Mesothelial cell of epicardium (in vitro differentiated cells): Measurements from ENCODE around the gene TEX29. TPM values are rescaled to one million over a fixed set of nuclear protein-coding genes. Genes with fewer than 3 reads are reported as not detected.

Experiments used
- DNase-seq, 2 experiments: peaks; one replicate each; pipeline ENCODE4 v3.0.0; 2021; ENCODE audit warnings: low spot score in 2 of 2; ENCODE audit not compliant: unreplicated experiment in 2 of 2
- H3K27ac Mint-ChIP-seq: 2 replicates; pipeline ENCODE4 v1.8.0; 2021; ENCODE audit warnings: mixed read lengths
- H3K27me3 Mint-ChIP-seq: 2 replicates; pipeline ENCODE4 v1.8.0; 2021; ENCODE audit warnings: low read depth, mixed read lengths
- H3K36me3 Mint-ChIP-seq: 2 replicates; pipeline ENCODE4 v1.8.0; 2021; ENCODE audit warnings: mixed read lengths
- H3K4me1 Mint-ChIP-seq: 2 replicates; pipeline ENCODE4 v1.8.0; 2021; ENCODE audit warnings: mixed read lengths
- H3K4me3 Mint-ChIP-seq: 2 replicates; pipeline ENCODE4 v1.8.0; 2021; ENCODE audit warnings: mild to moderate bottlenecking, moderate library complexity, mixed read lengths
- H3K9me3 Mint-ChIP-seq: 2 replicates; pipeline ENCODE4 v1.8.0; 2021; ENCODE audit warnings: mixed read lengths
- total RNA-seq: library from RNA; stranded (reverse); gene quantifications from 3 replicates; pipeline ENCODE4 v1.2.1, GENCODE V29; 2021
- TF ChIP-seq, protein P1 (sequence below): fragments of 200-600 bp; sonication (generic); IDR thresholded peaks from one replicate; pipeline ENCODE4 v1.5.0; 2021; ENCODE audit warnings: antibody characterized with exemption; ENCODE audit not compliant: unreplicated experiment

The TEX29 gene
- total RNA-seq, 1 donor from 2014 or later, result 0.45 TPM

GRCh38 chr13:111361873-111362648 lies 41.6 kb downstream of the TEX29 start:
- H3K36me3 Mint-ChIP-seq, result no peaks in the 10 kb centered on the region
- H3K4me1 Mint-ChIP-seq, result no peaks in the 10 kb centered on the region
- TF ChIP-seq, protein P1, sequence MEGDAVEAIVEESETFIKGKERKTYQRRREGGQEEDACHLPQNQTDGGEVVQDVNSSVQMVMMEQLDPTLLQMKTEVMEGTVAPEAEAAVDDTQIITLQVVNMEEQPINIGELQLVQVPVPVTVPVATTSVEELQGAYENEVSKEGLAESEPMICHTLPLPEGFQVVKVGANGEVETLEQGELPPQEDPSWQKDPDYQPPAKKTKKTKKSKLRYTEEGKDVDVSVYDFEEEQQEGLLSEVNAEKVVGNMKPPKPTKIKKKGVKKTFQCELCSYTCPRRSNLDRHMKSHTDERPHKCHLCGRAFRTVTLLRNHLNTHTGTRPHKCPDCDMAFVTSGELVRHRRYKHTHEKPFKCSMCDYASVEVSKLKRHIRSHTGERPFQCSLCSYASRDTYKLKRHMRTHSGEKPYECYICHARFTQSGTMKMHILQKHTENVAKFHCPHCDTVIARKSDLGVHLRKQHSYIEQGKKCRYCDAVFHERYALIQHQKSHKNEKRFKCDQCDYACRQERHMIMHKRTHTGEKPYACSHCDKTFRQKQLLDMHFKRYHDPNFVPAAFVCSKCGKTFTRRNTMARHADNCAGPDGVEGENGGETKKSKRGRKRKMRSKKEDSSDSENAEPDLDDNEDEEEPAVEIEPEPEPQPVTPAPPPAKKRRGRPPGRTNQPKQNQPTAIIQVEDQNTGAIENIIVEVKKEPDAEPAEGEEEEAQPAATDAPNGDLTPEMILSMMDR, result no peak
- no peak overlapping the region for H3K4me3 Mint-ChIP-seq
- no peak overlapping the region for H3K27ac Mint-ChIP-seq
- H3K27me3 Mint-ChIP-seq, result peaks cover 44% of the 10 kb centered on the region
- DNase-seq, result no peak
- no peaks in the 10 kb centered on the region for H3K9me3 Mint-ChIP-seq

- H3K27ac Mint-ChIP-seq, result no peak overlapping the region
- no peak for DNase-seq
- no peaks in the 10 kb centered on the region for H3K9me3 Mint-ChIP-seq
- H3K4me3 Mint-ChIP-seq, result no peak overlapping the region
- peaks cover 49% of the 10 kb centered on the region for H3K27me3 Mint-ChIP-seq
- no peaks in the 10 kb centered on the region for H3K4me1 Mint-ChIP-seq
- TF ChIP-seq, protein P1, result no peak
- H3K36me3 Mint-ChIP-seq, result no peaks in the 10 kb centered on the region
These were observed 42.7 kb downstream of the TEX29 start for GRCh38 chr13:111363121-111363520.

DNA sequence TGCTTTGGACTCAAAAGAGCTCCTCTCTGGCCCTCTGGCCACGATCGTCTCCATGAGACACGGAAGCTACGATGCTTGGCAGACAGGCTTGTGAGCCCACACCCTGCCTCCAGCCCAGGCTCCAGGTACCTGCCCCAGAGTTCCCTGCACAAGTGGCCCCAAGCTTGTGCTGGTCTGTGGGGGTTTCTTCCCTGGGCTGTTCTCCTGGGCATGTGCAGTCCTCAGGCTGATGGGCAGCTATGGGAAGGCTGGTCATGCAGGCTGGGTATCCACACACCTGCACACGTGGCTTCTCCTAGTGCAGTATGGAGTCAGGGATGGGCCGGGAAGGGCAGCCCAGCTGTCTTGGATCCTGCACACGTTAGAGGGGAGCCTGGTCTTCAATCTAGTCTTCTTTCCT lies 43.1 kb downstream of the TEX29 start:
- no peaks in the 10 kb centered on the region for H3K9me3 Mint-ChIP-seq
- peaks cover 53% of the 10 kb centered on the region for H3K27me3 Mint-ChIP-seq
- H3K36me3 Mint-ChIP-seq, result no peaks in the 10 kb centered on the region
- H3K27ac Mint-ChIP-seq, result no peak overlapping the region
- H3K4me1 Mint-ChIP-seq, result no peaks in the 10 kb centered on the region
- no peak for DNase-seq
- TF ChIP-seq, protein P1, result no peak
- no peak overlapping the region for H3K4me3 Mint-ChIP-seq

- H3K4me1 Mint-ChIP-seq, result no peaks in the 10 kb centered on the region
- H3K4me3 Mint-ChIP-seq, result no peak overlapping the region
- no peaks in the 10 kb centered on the region for H3K36me3 Mint-ChIP-seq
- H3K27me3 Mint-ChIP-seq, result peaks cover 51% of the 10 kb centered on the region
- no peaks in the 10 kb centered on the region for H3K9me3 Mint-ChIP-seq
- no peak overlapping the region for H3K27ac Mint-ChIP-seq
- DNase-seq, result no peak
- TF ChIP-seq, protein P1, result no peak
These were observed 44.9 kb downstream of the TEX29 start for GRCh38 chr13:111365149-111366005.

DNA sequence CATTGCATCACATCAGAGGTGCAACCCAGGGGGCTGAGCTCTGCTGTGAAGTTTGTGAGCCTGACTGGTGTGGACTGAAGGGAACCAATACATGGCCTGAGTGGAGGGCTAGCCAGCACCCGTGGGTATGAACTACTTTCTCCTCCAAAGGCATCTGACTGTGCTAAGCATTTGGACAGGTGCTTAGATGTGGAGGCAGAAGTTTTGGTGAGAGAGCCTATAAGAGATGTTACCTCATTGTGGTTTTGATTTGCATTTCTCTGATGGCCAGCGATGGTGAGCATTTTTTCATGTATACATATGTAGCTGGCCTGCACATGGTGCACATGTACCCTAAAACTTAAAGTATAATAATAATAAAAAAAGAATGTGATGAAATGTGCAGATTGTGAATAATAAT lies 46.9 kb downstream of the TEX29 start:
- Mint-ChIP-seq H3K4me3 (no peak overlapping the region), H3K27ac (no peak overlapping the region), H3K9me3 (no peaks in the 10 kb centered on the region), H3K4me1 (peaks cover 8% of the 10 kb centered on the region), H3K36me3 (no peaks in the 10 kb centered on the region), H3K27me3 (peaks cover 43% of the 10 kb centered on the region)
- TF ChIP-seq, protein P1, result no peak
- no peak for DNase-seq
